Stimulated activated CD8-positive, alpha-beta memory T cell treated with anti-CD3 and anti-CD28 coated beads, Interleukin-7, amount 100 ng/mL, for 48 hours (primary cell): Measurements from ENCODE around the gene GRIA3.

Source experiments
- DNase-seq, 2 donors: peaks; one replicate each; pipeline ENCODE4 v3.0.0-alpha.2; 2020; ENCODE audit warnings: low read depth in 1 of 2; ENCODE audit errors: extremely low read depth in 1 of 2

Gene GRIA3

DNA sequence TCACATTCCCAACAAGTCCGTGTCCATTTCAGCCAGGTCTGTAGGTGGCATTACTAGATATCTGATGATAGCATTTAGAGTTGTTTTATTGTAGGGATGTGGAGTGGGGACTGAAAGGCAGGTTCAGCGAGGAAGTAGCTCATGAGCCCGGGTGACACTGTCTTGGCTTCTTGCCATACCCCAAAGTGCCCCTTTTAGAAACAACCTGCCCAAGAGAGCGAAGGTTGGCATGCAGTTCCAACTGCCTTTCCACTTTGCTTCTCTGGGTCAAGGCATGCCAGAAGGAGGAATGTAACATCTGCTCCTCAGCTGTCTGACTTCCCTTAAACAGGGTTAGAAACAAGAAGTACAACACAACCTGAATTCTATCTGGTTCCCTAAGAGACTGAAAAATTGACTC lies 9.0 kb downstream of the GRIA3 start:
- DNase-seq, result no peak

DNA sequence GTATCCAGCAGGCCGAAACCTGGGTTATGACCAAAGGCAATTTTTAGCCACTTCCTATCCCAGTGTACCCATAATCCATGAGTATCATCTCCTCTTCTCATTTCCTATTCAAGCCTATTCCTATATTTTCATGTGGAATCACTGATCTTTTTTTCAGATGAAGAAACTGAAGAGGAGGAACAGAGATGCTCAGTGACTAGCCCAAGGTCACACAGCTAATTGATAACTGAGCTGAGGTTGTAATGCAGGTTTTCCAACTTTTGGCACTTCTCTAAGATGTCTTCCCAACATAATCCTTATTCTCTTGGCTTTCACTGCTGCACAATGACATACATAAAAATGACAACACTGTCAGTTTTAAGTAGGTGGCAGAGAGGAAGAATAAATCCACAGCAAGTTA lies 15.3 kb downstream of the GRIA3 start:
- DNase-seq, result no peak

DNA sequence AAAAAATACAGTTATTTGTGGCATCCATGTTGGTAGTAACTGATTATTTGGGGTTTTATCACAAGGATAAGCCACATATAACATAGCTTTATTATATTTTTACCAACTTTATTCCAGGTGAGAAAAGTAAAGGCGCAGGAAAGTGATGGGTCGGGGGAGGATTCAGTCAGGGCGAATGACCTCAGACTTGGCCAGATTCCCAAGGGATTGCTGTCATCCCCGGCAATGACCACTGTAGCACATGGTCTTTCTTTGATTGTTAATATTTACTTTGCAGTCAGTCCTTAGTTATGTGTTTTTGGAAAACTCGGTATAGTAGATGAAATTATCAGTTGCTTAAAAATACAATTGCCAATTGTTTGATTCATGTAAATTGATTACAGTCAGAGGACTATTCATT lies 17.6 kb downstream of the GRIA3 start:
- DNase-seq, result no peak

DNA sequence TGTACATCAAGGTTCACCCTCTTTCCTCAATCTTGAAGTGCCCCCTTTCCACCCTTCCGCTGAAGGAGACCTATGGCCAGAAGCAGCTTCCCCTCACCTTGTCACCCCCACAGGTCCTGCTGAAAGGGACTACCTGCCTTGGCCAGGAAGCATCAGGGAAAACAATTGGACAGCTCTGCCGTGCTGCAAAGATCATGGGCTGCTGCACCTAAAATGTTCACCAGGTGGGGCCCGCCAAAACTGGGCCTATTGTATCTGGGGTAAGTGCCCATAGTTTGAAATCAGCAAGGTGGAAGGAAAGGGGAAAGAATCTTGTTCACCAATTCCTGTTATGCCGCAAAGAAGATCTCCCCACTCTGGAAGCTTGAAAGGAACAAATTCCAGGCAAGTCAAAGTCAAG lies 18.4 kb downstream of the GRIA3 start:
- DNase-seq, result no peak

DNA sequence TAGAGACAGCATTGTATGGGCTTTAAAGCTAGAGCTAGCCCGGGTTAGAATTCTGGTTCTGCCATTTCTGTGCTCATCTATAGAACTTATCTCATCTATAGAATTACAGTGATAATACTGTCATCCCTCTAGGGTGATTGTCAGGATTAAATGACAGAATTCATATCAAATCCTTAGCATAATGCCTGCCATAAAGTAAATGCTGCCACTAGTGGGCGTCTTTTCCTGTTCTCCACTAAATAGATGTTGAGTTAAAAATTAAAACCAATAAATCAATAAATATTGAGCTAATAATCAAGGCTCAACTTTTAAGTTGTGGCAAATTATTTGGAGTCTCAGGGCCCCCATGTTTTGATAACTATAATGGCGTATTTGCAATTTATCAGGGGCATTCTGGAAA lies 19.7 kb downstream of the GRIA3 start:
- DNase-seq, result no peak

DNA sequence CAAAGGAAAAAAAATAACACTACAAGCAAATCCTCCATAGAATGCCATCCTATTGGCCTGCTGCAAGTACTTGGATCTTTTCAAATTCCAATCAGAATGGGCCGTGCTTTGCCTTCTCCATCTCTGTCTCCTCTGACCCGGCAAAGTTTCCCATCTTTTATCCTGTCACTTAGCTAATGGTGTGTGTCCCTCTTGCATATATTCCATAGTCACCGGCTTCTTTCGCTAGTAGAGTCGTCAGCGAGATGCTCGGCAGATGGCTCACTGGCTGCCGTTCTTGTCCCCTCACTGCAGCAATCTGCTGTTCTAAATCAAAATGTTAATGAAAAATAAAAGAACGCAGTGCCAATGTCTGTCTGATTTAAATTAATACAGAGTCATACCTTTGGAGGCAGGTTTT lies 22.1 kb downstream of the GRIA3 start:
- DNase-seq, result no peak

DNA sequence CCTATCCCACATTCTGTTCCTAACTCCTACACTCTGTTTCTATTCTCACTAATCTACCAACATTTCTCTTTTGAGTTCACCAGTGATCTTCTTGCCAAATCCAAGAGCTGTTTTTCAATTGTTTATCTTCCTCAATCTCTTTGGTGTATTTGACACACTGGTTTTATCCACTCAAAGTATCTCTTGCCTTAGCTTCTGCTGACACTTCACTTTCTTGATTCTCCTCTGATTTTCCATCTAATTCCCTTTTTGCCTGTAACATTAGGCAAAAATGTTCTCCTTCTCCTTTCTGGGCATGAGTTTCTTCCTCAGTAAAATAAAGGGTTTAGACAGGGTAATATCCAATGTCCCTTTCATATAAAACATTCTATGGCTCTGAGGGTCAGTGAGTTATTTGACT lies 26.2 kb downstream of the GRIA3 start:
- DNase-seq, result no peak

DNA sequence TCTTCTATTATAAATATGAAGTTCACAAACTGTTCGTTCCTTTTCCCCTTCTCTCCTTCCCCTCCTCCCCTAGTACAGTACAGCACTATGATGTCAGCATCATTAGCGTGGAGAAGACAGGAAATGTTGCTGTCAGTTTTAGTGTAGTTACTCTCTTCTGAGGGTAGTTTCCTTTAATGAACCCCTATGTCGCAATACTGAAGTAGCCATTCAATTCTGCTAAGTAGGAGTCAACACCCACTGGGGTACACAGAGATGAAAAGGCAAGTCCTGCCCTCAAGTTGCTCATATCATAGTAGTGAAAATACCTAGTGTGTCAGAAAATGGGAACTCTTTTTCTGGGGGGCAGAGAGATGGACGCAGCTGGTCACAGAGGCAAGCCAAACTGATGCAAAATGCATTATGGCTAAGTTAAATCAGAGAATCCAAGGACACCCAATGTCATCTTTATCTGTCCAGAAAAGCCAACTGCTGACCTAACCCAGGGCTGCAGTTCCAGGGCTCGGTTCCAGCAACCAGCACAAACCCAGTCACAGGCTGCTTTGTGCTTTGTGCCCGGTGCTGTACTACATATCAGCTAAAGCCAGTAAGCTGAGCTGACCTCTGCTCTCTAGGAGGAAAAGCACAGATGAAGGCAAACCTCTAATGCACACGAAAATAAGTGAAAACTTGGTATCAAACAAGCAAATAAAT lies 31.5 kb downstream of the GRIA3 start:
- no peak for DNase-seq

DNA sequence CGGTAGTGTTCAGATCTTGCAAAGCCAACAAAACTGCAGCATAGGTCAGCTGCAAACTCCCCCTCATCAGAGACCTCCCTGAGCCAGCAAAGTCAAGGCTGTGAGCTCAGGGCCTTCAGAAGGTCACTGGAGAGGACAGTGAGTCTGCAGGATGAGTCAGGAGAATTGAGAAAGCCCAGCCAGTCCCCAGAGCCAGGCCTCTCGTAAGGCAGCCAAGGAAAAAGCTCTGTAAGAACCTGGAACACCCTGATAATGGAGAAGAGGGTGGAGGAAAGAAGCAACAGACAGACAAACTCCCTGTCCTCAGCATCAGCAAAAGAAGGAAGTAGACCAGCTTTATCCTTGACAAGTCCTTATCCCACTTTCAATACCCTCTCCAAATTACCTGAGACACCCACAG lies 33.0 kb downstream of the GRIA3 start:
- no peak for DNase-seq

DNA sequence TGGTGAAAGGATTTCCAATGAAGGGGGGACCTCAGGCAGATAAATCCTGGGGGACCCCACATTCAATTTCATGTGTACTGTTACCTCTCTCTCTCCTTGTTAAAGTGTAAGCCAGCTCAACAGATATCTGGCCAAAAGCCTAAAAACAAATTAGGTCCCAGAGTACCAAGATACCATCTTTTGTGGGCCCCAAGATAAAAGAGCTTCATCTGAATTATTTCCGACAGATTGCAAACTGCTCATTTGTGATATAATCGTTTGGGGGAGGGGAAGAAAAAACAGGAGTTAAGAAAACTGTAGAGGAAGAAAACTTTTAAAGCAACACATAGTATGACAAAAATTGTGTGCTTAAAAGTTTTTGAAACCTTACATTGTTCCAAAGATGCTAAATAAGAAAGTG lies 33.6 kb downstream of the GRIA3 start:
- DNase-seq, result no peak

DNA sequence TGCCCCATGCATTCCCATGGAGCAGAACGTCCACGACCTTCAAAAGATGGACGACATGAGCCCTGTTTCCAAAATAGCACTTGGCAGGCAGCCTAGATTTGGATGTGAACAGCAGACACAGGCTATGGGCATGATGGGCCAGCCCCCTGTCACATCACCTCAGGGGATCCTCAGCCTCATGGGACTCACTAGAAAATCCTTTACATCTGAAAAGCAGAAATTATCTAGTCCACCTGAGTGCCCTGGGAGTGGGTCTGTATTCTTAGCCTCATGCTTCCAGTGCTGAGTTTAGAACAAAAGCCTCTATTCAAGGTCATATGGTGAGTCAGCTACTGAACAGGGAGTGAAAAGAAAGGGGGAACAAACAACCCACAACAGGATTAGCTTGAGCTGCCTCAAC lies 35.8 kb downstream of the GRIA3 start:
- DNase-seq, result no peak

DNA sequence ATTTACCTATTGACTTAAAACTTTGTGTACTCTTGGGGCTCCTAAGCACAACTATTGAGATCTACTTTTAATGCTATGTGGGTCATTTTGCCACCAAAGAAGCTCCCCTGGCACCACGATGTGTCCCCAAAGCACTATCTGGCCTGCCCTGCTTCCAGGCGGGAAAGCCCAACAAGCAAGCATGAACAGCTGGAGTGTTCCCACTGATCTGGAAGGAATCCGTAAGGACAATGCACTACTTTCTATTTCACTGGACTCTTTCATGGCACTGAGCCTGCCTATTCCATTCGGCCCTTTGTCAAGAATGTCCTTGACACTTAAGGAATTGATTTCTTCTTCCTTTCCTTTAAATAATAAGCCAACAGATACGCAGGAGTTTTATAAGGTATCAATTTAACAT lies 38.8 kb downstream of the GRIA3 start:
- no peak for DNase-seq

DNA sequence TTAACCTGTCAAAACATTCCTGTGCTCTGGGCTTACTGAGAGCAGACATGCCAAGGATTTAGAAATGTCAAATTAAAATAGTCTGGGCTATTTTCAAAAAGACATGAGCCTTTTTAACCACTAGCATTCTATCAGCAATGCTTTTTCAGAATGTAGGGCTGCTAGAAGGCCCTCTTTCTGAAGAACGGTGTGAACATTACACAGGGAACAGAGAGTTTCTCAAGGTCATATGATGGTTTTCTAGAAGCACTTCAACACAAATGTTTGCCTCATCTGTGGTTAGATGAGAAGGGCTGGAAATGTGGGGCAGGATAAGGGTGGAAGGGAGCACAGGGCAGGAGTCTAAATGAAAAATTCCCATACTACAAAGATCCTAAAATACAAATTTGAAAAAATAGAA lies 39.3 kb downstream of the GRIA3 start:
- no peak for DNase-seq

DNA sequence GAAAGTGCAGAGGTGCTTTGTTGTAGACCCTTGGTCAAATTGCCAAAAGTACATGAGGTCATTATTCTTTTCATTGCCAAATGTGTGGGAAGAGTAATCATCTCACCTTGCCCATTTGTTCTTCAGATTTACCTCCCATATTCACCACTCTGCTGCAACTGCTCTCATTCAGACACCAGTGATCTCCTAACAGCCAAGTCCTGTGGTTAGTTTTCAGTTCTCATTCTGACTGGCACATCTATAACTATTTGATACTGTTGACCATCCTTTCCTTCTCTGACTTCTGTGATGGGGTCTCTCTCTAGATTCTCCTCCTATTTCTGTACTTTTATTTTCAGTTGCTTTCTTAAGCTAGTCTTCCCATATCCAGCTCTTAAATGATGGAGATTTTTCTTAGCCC lies 39.8 kb downstream of the GRIA3 start:
- no peak for DNase-seq

DNA sequence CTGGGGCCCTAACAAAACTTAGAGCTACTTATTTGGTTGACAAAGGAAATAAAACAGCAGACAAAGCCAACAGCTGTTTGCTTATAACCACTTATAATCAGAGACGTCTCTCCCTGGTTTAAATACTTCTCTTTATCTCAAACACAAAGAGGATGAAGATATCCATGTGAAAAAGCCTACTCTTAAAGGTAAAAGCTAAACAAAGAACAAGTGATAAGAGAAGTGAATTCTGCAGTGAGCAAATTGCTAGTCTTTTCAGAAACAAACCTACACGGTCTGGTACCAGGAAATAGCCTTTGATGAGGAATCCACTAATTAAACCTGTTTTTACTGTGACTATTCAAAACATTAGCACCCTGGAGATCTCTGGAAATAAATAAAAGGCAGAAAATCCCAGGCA lies 46.7 kb downstream of the GRIA3 start:
- DNase-seq, result no peak

DNA sequence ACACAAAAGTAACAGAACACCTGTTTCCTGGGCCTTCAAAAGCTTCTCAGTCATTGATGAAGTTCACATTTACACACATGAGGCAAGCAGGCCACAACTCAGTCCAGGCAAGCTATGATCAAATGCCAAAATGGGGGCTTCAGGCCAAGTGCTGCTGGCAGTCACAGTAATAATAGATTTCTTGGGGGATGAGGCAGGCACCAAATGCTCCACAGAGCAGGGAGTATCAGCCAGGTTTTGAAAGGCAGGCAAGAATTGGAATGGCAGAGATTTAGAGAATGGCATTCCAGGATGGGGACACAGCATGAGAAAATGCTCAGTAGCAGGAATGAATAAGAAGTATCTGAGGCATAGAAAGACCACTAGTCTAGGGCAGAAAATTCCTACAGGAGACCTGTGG lies 52.8 kb downstream of the GRIA3 start:
- no peak for DNase-seq

DNA sequence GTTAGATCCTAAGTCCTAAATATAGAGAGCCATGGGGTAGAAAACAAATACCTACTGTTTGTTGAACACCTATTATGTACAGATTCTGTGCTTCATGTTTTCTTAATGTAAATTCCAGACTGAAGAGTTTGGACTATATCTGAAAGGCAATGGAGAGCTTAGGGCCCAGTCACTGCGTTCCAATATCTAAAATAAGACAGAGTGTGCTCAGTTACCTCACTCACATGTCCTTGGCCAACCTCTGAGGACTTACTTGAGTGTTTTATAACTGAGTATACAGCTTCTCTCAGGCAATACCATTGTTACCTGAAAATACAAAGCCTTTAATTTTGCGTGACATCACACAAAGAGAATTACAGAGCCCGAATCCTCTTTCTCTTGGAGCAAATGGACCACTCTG lies 53.2 kb downstream of the GRIA3 start:
- DNase-seq, result no peak

DNA sequence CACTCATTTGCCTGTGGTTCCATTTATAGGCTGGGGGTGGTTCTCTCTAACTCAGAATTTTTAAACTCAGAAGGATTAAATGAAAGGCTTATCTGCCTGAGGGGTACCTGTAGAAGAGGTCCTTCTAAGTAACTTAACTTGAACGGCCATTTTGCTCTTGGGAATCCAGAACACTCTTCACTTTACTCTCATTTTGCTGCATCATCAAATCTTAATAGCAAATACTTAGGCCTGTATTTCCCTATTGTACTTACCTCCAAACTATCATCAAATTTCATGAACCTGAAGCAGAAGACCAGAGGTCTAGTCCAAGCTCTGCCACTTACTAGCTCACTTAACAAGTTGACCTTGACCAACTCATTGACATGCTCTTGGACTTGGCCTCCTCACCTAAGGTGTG lies 70.4 kb downstream of the GRIA3 start:
- no peak for DNase-seq

DNA sequence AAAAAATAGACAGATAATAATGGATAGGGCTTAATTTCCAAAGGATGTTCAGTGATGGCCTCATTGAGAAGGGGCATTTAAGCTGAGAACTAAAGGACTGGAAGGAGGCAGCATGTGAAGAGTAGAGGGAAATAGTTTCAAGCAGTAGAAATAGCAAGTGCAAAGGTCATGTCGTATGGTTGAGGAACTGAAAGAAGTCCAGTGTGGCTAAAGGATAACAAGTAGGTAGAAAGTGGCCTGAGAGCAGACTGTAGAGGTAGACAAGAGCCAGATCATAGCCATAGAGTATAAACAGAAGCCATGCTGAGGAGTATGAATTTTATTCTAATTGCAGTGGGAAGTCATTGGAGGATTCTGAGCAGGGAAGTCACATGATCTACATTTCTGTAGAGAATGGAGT lies 72.3 kb downstream of the GRIA3 start:
- DNase-seq, result no peak

DNA sequence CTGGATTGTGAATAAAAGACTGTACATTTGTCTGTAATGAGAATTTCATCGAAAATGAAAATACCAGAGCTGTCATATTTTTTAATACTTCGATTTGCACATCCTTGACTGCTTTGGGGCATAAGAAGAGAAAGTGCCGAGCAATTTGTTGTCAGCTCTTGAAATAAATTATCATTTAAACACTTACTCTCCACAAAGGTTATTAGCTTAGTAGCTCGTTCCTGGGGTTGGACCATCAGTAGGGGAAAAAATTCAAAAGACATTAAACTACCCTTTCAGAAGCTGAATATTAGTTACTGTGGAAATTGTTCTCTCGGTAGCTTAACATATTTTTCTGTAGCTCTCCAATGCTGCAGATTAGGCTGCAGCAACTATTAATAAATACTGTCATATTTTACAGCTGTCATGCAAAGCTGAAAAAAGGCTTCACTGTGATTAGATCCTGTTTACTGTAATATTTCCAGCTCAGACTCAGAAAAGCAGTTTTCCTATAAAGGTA lies 76.9 kb downstream of the GRIA3 start:
- DNase-seq, result no peak

DNA sequence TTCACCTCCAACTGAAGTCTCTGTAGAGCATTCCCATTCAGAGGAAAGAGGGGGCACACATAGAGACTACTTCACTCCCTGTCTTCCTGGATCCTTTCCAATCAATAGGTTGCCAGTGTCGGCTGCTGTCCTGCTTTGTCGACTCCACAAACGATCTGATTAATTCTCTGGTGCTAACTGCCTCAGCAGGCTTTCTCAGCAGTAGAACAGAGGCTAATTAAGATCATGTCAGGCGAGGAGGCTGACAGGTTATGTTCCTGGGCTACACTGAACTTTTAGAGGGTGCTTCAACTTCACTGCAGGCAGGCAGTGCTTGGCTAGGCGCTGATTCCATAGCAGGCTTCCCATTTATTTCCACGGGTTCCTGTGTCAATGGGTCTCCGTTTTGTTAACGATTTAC lies 79.2 kb downstream of the GRIA3 start:
- no peak for DNase-seq

DNA sequence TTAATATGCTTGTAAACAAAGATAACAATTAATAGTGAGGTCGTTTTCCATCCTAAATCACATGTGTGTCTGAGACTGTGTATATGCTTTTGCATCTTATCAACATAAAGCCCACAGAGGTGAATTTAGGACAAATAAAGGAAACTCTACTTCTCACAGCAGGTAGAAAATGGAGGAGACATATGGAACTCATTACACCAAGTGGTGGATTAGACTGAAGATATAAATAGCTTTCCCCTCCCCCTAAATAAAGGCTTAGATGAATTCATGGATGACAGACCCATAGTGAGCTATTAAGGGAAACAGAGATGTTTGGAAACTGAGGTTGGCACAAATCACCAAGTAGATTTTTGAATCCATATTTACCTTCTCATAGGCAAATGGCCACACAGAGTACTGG lies 79.7 kb downstream of the GRIA3 start:
- DNase-seq, result no peak

DNA sequence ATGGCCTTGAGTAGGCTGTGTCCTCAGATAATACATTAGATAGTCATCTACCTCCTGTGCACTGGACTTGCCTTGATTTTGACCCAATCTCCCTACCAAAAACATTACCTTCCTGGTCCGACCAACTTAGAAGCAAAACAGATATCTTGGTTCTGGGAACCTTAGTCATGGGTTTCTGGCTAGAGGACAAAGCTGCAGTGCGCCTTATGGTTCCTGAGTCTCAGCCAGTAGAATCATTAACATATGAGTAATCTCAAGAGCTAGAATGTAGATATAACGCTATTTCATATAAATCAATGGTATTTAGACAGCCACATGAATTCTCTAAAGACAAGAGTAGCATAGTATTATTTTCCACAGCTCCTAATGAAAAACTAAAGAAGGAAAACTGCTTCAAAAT lies 83.1 kb downstream of the GRIA3 start:
- DNase-seq, result no peak
